AG20443 (cell line): ENCODE results near the gene BRWD1.
"Not testable (repeated sequence)": the region's sequence is repeated elsewhere in the genome, so short reads cannot be mapped to it uniquely, and the experiment has no call there.

Source experiments
- DNase-seq: peaks from one replicate; pipeline ENCODE4 v3.0.0; 2012; ENCODE audit warnings: low spot score, mixed read lengths

BRWD1 gene

DNA sequence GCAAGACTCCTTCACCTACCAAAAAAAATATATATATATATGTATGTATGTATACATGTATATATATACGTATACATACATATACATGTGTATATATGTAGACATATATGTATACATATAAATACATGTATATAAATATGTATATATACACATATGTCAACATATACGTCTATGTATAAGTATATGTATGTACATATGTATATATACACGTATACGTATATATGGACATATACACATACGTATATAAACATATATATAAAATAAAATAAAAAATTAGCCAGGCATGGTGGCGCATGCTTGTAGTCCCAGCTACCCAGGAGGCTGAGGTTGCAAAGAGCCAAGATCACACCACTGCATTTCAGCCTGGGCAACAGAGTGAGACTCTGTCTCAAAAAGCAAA lies 31.6 kb downstream of the BRWD1 start:
- no peak for DNase-seq

DNA sequence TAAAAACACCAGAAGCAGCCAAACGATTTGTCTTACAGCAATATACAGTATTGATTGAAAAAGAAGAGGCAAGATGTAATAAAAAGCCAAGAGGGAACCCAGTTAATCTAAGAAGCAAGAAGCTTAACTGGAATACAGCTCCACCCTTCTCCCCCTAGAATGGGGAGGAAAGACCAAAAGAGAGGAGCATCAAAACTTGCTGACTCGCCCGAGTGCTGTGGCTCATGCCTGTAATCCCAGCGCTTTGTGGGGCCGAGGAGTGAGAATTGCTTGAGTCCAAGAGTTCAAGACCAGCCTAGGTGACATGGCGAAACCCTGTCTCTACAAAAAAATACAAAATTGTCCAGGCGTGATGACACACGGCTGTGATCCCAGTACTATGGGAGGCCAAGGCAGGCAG lies 32.2 kb downstream of the BRWD1 start:
- no peak for DNase-seq

DNA sequence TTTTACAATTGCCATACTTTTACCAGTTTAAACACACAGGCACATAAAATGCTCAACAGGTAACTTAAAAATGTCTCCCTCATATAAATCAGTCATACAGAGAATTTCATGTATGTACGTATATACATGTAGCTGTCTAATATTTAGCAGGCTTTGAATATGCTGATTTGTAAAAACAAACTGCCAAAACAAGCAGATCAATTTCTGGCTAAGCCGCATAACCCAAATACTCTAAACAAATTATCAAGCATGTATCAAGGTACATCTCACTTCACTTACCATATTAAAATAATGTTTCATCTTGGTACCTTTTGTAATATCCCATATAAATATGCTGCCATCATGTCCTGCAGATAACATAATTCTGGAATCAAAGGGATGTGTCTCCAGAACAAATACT lies 43.8 kb downstream of the BRWD1 start:
- no peak for DNase-seq

DNA sequence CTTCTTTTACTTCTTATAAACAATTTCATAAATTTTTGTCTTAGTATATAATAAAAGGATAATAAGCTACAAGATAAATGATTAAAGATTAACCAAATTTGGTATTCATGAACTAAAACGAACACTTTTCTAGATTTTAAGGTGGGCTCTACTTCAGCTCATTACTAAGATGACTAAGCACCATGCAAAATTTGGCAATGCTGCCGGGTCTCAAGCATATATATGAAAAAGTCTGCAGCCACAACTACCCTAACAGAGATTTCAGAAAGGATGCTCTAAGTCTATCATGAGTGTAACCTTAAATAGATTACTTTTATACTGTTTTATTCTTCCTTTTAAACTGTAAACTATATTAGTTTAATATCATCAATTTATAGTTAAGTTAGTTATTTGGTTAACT lies 47.8 kb downstream of the BRWD1 start:
- no peak for DNase-seq

DNA sequence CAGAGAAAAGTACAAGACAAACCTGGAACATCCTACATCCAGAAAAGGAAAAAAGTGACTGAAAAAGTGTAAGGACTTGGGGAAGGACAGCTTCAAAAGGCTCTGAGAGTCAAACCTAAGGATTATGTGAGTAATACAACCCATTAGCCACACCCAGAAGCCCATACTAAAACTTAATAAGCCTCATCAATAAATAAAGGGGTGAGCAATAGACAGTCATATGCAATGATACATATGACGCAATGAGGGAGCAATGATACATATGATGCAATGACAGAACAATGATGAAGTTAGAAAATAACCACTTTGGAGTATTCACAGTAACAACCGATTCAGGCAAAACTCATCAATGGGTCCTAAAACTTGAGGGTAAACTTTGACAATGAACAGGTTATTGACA lies 50.1 kb downstream of the BRWD1 start:
- DNase-seq, result peak; percentile 6

DNA sequence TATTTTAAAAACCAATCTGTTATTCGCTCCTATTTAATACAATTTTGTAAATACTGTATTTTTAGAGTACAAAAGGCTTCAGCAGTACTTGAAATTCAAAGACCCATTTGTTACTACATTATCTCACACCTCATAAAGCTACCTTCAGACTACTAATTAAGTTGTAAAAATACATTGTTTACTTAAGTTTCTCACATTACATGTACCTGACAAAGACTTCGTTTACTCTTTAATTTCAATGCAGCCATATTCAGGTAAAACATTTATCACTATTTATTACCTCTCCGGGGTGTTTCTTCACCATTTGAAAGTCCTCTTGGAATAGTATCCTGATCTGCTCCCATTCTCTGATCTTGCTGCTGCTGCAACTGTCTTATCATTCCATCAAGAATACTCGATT lies 55.2 kb downstream of the BRWD1 start:
- DNase-seq, result no peak

DNA sequence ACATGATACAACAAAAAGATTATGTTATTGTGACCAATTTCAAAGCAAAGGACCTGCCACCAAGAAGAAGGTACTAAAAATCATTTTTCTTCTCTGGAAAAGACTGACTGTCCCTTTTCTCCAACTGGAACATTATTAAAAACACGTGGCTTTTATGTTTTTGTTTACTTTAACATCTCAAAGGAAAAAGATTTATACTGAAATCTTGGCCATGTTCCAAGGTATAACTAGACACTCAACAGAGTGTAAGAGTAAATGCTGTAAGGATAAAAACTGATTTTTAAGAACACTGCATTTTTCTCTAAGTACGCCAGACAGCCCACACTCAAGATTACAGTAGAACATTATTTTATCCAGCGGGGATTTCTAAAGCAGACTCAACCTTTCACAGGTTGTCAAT lies 62.1 kb downstream of the BRWD1 start:
- no peak for DNase-seq

DNA sequence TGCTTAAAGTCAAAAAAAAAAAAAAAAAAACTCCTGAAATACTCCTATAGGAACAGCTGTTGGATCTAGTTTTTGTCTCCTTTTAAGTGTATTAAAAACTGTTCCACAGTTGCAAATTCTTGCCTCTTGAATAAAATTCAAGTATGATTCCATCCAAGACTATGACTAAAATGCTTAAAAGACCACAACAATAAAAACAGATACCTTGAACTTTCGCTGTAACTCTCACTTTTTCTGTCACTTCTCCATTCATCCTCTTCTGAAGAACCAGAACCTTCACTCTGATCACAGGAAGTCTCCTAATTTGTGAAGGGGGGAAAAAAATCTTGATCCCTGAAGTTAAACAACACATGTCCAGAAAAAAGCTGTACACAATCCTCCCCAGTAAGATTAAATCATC lies 75.2 kb downstream of the BRWD1 start:
- no peak for DNase-seq

DNA sequence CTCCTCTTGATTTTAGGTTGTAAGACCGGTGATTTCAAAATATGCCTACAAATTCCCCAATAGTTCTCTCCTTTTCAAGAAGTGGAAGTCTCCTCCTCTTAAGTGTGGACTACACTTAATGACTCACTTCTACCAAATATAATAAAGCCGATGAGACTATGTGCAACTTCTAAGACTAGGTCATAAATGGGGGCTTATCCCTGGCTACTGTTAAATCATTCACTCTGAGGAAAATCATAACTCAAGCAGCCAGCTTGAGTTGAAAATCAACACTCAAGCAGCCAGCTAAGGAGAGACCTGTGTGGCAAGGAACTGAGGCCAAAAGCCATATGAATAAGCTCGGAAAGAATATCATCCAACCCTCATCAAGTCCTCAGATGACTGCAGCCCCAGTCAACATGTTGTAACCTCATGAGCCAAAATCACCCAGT lies 80.6 kb downstream of the BRWD1 start:
- no peak for DNase-seq

DNA sequence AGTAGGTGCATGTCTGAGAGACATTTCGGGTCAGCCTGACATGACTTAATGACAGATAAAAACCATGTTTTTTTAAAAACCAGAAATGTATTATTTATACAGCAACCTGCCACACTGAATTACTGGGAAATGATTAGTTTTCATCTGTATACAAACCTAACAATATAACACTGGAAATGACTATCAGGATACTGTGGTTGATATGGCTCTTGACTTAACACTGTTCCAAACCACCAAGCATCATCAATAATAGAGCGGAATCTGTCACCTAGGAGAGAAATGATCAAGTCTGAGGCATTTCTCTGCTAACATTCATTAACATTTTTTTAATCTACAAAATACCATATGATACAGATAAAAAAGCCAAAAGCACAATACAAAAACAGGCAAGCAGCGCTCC lies 88.5 kb downstream of the BRWD1 start:
- DNase-seq, result no peak

DNA sequence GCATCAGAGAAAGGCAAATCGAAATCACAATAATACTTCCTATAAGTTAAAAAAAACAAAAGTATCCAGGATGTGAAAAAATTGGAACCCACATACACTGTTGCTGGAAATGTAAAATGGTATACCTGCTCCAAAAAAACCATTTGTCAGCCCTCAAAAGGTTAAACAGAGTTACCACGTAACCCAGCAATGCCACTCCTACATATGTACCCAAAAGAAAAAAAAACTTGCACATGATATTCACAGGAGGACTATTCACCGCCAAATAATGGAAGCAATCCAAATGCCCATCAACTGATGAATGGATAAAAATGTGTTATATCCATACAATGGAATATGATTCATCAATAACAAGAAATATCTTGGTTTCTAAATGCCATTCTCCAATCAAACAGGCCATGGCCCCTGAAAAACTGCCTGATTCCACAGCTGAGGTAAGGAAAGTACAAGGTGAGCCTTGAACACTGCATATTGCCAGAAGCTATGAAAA lies 91.4 kb downstream of the BRWD1 start:
- no peak for DNase-seq

DNA sequence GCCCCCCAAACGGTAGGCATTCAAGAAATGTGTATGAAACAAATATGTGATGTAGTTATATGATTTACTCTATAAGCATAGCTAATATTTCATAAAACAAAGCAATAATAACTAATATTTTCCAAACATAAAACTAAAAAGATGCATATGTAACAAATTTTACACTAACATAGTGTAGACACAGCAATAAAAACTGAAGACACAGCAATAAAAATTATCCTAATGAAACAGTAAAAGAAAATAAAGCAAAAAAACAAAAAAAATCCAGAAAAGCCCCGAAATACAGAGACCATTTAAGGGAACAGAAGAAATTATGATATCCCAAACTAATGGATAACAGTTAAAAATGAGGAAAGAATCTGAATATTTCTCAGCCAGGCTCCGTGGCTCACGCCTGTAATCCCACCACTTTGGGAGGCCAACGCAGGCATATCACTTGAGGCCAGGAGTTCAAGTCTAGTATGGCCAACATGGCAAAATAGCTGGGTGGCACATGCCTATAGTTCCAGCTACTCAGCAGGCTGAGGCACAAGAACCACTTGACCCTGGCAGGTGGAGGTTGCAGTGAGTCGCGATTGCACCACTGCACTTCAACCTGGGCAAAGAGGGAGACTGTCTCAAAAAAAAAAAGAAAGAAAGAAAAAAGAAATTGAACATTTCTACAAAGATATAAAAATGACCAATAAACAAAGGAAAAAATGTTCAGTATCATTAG lies 92.0 kb downstream of the BRWD1 start:
- DNase-seq, result no peak

DNA sequence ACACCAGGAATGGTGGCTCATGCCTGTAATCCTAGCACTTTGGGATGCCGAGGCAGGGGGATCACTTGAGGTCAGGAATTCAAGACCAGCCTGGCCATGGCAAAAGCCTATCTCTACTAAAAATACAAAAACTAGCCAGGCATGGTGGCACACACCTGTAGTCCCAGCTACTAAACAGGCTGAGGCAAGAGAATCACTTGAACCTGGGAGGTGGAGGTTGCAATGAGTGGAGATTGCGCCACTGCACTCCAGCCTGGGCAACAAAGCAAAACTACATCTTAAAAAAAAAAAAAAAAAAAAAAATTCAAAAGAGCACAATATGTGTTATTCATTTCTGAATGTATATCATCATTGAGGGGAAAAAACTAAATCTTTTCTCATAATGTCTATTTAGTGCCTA lies 92.6 kb downstream of the BRWD1 start:
- DNase-seq, result not testable (repeated sequence)

DNA sequence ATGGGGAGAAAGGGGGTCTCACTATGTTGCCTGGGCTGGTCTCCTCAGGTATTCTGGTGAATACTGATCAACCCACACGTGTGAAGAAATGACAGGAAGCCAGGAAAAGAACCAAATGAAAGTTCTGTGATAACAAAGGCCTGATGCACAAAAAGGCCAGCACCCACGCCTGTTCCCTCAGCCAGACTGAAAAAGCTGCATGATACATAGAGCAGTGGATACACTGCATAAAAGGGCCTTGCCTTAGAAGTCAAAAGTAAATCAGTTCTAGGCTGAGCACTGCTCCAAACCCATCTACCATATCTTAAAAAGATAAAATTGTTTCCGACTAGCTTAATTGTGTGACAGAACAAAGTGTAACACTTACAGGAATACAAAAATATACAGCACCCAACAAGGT lies 93.3 kb downstream of the BRWD1 start:
- DNase-seq, result no peak

DNA sequence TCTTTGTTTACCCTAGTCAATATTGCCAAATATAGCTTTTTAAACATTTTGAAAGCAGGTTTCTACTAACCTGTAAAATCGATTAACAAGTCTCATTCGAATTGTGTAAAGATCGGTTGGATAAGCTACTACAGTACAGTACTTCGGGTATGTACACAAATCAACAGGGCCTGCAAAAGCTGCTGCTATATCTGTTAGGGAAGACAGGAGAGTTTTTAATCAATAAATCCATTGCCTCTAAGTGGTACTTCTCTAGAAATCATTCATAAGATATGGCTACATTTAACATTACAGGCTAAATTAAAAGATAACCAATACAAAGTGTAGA lies 95.4 kb downstream of the BRWD1 start:
- no peak for DNase-seq

DNA sequence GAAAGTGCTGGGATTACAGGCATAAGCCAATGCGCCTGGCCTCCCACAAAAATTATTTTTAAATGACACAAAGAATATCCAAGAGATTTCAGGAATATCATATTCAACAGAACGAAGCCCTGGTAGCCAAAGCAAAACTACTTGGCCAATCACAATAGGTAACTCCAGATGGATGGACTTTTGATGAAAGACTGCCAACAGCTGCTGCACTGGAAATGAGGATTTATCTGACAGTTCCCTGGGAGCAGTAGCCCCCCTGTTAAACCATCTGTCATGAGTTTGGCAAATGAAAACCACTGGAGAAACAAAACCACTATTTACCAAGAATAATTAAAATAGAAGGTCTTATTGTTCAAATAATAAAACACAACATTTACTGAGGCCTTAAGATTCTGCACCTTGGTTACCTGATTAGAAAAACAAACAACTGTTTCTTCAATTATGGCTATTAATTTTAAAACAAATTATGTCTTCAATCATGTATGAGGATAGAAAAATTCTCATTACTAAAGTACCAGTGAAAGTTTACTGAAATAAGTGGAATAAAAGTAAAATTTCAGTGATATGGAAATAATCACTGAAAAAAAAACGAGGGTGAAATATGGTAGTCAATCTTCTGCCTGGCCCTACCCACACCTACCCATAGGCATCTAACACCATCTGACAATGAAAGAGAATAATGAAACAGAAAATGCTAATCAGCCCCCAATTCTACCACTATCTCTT lies 95.9 kb downstream of the BRWD1 start:
- no peak for DNase-seq

DNA sequence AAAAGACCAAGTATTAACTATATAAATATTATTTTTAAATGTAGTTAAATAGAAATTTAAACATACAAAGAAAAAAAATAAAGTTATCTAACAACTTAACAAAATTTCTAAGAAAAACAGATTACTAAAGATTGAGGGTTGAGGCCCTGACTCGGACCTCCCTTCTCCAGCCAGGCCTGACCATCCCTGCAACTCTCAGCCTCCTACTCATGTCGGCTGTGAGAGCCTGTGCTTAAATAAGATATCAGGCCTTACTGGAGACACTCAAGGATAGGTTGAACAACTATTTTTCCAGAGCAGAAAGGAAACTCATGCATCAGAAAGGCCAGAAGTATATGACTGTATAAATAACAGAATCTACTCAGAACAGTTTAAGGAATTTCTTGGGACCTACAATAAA lies 97.1 kb downstream of the BRWD1 start:
- DNase-seq, result no peak

DNA sequence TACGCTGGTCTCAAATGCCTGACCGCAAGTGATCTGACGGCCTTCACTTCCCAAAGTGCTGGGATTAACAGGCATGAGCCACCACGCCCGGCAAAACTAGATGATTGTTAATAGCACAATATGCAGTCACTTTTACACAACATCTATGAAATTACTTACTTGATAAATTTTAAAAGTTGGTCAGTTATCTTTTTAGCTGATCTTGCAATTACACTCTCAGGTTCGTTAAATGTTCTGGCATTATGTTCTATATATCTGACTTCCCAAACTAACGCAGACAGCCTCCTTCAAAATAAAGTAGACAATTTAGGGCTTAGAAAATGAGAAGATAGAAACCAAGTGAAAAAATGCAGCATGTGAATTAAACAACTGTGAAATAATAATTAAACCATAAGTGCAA lies 98.4 kb downstream of the BRWD1 start:
- DNase-seq, result no peak

DNA sequence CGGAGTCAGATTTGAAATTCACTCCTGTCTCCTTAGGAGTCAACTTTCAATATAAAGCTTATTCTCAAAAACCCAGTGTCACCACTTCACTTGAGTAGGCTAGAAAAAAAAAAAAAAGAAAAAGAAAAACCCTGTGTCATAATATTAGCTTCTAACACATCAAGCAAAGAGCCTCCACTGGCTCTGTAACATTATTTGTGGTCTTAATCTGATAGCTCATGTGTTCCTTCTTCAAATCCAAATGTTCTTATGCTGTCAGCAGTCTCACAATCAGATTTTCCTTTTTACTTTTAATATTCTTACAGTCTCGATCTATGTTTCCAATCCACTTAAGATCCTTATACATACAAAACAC lies 104.1 kb downstream of the BRWD1 start:
- DNase-seq, result no peak

DNA sequence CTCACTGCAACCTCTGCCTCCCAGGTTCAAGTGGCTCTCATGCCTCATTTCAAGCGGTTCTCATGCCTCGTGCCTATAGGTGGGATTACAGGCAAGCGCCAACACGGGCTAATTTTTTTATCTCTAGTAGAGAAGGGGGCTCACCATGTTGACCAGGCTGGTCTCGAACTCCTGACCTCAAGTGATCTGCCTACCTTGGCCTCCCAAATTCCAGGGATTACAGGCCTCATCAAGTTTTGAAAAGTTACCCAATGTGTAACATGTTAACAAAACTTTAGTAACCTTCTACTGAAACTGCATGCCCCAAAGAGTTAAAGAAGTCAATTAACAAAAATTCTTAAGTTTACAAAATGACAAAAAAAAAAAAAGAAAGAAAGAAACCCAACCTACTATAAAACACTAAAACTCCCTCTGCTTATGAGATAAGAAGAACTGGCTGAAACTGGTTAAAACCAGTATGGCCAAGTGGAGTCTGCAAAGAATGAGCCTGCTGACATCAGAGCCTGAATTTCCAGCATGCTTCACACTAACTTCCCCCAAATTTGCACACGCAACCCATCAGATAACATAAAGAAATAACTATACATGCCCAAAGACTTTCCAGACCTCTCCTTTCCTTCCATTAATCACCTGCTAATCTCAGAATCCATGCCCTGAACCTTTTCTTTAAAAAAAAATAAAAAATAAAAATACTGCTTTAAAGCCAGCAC lies 104.7 kb downstream of the BRWD1 start:
- DNase-seq, result no peak

DNA sequence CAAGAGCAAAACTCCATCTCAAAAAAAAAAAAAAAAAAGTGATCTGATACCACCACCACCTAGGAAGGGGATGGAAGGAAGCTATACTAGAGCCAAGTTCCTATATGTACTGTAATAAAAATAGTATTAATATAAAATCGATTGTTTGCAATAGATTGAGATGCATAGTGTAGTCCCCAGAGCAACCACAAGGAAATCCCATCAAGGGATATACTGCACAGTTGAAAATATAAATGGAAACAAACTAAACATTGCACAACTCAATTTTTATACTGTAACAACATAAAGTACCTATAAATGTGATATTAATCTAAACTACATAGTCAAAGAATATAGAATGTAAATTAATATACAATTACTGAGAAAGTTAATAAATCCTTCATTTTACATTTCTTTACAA lies 109.3 kb downstream of the BRWD1 start:
- no peak for DNase-seq

DNA sequence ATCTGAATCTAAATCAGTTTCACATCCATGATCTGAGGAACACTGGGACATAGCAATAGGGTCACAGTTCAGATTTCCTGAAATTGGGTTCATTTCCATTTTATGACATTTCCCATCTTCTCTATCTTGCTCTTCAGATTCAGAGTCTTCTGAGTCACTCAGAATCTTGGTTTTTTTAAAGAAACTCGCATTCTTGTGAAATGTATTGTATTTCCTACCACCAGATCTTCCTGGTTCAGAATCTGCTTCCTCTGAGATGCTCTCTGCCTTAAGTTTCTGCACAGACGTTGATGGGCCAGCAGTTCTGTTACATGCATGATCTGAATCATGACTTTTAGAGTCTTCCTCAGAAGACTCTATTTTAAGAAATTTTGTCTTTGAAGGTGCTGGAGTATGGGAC lies 114.6 kb downstream of the BRWD1 start:
- no peak for DNase-seq

DNA sequence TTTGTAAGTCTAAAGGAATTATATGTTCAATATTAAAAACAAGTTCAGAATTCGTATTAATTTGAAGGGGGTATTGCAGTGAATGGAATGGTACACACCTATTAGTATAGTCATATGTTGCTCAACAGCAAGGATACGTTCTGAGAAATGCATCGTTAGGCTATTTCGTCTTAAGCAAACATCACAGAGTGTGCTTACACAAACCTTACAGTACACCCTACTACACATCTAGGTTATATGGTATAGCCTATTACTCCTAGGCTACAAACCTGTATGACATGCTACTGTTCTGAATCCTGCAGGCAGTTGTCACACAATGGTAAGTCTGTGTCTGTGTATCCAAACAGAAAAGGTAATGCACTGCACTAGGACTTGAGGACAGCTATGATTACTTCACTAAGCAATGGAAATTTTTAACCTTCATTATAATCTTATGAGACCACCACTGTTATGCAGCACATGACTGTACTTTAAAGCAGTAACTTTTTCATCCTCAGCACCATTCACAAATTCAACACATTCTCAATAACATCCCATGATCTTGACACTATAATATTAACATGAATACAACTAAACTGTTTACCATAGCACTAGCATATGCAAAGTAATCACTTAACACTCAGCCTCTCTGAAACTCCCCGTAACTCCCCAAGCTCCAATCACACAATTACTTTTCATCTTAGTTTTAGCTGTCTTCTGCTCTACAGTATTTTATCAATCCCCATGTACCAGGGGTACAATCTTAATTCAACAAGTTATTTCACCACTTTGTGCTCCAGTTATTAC lies 115.8 kb downstream of the BRWD1 start:
- no peak for DNase-seq
